HG02840 (cell line): ENCODE measurements around the gene FAM107B.
"Not testable (repeated sequence)": the region's sequence is repeated elsewhere in the genome, so short reads cannot be mapped to it uniquely, and the experiment has no call there.

Experiments
- ATAC-seq: cut with Tn5 transposase; IDR thresholded peaks from one replicate; pipeline ENCODE4 v1.9.1; 2021; ENCODE audit warnings: mild to moderate bottlenecking, moderate library complexity, moderate number of reproducible peaks; ENCODE audit not compliant: unreplicated experiment, low FRiP score

FAM107B gene

DNA sequence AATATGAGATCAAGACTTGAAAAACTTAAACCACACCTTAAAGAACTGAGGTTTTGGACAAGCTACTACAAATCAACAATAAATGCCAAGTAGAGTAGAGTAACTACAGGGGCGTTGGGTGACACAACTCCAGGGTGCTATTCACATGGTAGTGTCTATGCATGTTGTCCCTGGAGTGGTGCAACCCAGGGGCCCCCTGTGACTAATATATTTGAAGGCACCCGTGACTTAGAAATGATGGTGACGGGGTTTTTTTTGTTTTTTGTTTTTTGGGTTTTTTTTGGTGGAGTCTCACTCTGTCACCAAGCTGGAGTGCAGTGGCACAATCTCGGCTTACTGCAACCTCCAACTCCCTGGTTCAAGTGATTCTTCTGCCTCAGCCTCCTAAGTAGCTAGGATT lies 106.9 kb downstream of the FAM107B start:
- no peak for ATAC-seq

DNA sequence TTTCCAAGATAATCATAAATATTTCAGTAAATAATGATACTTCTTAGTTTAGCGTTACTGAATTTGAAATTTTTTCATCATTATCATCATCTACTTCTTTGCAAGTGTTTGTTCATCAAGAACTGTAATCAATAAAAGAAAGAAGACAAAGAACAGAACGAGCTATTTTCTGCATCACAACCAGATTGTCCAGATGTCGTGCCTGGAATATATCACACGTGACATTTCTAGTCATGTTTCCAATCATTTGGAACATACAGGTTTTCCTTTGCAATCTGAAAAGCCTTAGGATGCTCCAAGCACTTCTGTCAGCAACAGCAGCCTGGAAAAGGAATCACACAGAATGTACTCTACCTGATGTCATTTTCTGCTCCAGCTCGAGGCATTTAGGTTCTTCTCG lies 107.4 kb downstream of the FAM107B start:
- no peak for ATAC-seq

DNA sequence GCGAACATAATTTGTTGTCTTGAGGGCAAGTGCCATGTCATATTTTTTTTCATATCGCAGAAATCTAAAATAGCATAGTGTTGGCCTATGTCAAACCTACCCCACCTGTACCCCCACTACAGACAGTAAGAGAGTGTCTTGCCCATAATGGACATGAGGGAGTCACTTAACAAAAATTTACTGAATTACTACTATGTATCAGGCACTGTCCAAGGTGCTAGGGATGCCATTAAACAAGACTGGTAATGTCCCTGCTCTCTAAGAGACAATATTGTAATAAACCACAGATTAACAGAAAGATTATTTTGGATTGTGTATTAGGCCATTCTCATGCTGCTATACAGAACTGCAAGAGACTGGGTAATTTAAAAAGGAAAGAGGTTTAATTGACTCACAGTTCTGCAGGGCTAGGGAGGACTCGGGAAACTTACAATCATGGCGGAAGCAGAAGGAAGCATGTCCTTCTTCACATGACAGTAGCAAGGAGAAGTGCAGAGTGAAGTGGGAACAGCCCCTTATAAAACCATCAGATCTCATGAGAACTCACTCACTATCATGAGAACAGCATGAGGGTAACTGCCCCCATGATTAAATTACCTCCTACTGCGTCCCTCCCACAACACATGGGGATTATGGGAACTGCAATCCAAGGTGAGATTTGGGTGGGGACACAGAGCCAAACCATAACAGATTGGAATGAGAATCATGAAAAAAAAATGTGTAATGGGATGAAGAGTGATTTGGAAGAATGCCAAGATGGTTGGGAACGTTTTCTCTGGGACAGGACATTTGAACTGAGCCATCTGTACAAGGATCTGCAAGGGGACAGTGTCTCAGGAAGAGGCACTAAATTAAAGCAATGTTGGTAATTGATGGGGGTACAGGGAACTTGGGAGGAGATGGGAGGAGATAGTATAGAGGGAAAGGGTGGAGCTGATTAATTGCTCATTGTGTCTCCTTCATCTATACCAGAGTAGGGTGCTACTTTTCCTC lies 108.5 kb downstream of the FAM107B start:
- ATAC-seq: no peak

DNA sequence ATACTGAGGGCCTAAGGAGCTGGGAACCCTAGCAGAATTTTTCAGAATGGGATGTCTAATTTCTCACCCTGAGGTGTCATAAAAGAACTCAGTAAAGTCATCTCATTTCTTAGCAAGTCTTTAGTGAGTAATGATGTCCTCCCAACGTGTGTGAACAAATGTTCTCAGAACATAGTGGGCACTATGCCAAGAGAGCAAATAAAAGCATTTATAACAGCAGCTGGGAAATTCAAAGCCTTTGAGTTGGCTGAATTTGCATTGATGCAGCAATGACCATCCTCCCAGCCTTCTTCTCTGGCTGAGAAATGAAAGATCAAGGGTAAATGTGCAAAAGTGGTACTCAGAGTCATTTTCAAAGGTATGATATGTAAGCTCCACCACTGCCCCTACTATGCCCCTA lies 109.4 kb downstream of the FAM107B start:
- no peak for ATAC-seq

DNA sequence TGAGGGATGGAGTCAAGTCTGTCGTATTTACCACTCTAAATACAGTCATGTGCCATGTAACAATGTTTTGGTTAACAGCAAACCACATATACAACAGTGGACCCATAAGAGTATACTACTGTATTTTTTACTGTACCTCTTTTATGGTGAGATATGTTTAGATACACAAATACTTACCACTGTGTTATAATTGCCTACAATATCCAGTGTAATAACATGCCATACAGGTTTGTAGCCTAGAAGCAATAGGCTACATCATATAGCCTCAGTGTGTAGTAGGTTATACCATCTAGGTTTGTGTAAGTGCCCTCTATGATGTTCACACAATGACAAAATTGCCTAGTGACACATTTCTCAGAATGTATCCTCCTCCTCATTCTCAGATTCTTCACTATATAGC lies 110.4 kb downstream of the FAM107B start:
- no peak for ATAC-seq

DNA sequence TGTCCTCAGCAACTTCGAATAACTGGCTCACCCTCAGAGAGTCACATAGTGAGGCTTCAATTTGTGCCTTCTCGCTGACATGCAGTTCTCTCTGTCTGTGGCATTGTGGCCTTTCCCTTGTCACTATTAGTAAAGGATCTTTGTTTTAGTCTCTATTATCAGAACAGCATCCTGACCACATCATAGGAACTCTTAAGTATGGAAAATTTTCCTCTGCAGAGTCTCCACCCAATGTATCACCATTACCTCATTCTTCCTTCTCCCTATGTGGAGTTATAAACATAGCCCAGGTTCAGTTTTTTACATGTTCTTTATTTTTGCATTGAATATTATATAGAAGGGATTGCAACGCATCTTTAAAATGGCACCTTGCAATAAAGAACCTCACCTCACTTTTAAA lies 112.9 kb downstream of the FAM107B start:
- no peak for ATAC-seq

DNA sequence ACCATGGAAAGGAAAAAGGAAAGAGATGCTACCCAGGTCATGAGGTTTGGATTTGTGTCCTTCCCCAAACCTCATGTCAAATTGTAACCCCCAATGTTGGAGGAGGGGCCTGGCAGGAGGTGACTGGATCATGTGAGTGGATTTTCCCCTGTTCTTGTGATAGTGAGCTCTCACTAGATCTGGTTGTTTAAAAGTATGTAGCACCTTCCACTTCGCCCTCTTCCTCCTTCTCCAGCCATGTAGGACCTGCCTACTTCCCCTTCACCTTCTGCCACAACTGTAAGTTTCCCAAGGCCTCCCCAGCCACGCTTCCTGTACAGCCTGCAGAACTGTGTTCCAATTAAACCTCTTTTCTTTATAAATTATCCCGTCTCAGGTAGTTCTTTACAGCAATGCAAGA lies 113.9 kb downstream of the FAM107B start:
- ATAC-seq: no peak

DNA sequence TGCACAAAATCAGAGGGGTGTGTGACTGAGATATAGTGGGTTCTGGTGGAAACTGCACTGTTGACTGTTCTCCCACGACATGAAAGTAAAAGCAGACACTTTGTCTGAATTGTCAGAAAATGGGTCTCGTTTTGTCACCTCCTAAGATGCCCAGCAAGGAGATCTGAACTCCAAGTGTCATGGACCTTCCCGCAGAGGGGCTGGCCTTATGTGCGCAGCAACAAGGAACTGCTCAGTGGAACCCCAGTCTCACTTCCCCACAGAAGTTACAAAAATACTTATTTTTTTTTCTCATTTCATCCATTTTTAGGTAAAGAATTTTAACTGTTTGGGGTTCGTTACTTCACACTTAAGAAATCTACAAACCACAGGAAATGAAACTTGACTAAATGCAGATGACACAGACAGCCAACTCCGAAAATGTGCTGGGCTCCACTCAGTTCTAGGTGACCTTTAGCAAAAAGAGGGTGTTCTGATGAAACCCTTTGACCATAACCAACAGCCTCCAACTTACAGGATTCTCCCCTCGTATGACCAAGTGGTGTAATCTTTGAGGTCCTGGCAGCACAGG lies 115.0 kb downstream of the FAM107B start:
- peak; percentile 79 for ATAC-seq

DNA sequence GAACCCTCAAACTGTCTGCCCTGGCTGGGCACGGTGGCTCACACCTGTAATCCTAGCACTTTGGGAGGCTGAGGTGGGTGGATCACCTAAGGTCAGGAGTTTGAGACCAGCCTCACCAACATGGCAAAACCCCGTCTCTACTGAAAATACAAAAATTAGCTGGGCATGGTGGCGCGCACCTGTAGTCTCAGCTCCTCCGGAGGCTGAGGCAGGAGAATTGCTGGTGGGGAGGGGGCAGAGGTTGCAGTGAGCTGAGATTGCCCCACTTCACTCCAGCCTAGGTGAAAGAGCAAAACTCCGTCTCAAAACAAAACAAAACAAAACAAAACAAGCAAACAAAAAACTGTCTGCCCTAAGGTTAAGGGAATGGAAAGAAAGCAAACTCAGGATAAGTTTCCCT lies 115.6 kb downstream of the FAM107B start:
- not testable (repeated sequence) for ATAC-seq

DNA sequence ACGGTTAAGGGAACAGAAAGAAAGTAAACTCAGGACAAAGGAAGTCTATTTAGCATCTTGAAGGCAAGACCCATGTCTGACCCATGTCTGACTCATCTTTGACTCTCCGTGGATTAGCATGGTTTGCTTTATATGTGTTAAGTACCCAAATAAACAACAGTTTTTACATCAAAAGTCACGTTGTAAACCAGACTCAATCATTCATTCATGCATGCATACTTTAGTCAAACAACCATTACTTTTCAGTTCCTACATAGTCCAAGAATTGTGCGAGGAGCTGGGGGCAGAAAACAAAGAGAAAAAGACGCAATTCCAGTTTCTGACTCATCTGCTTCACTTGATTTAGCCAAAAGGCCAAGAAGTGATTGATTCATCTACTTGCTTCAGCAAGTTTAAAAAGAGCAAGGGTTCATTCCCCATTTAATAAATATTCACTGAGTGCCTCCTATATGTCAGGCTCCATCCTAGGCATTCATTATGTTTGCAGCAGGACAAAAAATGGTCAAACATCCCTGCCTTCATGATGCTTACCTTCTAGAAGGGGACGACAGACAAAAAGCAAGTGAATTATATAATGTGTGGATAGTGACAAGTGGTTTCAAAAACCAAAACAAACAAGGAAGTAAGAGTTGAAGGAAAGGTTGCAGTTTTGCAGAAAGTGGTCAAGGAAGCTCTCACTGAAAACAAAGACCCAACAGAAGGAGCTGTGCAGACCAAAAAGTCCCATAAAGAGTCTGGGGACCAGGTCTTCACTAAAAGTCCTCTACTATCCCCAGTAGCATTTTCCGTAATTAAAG lies 116.2 kb downstream of the FAM107B start:
- ATAC-seq: no peak

DNA sequence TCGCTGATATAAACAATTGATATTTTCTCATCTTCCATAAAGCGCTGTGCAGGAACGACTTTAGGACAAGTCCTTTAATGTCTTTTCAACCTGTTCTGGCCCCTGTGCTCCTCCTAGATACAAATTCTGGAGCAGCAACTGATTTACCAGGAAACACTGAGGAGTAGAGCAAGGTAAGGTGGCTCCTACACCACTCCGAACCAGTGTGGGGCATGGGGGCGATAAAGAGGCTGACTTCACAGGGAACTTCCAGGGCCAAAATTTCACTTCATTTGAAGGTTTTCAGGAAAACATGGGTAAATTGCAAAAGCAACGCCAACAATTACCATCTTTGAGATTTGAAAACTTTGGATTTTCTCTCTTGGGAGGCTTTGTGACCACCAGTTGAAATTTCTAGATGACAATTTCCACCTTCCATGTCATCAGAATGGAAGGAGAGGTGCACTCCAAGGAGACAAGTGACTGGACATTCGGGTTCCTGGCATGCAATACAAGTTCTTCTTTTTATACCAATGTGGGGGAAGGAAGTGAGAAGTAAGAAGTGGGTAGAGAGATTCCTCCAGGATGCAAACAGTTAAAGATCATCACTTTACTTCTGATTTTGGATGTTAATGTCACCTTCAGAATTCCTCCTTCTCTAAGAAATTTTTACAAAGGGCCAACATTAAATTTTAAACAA lies 118.5 kb downstream of the FAM107B start:
- ATAC-seq: no peak

DNA sequence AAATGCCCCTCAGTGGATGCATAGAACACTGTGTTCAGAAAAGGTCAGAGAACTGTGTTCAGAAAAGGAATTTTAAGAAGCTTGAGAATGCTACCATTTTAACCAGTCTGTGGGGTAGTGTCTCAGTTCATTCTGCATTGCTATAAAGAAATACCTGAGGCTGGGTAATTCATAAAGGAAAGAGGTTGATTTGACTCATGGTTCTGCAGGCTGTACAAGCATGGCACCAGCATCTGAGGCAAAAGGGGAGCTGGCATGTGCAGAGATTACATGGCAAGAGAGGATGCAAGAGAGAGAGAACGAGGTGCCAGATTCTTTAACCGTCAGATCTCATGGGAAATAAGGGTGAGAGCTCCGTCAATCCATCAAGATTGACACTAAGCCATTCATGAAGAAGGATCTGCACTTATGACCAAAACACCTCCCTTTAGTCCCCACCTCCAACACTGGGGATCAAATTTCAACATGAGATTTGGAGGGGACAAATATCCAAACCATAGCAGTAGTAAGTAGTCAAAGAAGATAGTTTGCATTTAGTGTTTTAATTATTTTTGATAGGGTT lies 119.8 kb downstream of the FAM107B start:
- ATAC-seq: no peak

DNA sequence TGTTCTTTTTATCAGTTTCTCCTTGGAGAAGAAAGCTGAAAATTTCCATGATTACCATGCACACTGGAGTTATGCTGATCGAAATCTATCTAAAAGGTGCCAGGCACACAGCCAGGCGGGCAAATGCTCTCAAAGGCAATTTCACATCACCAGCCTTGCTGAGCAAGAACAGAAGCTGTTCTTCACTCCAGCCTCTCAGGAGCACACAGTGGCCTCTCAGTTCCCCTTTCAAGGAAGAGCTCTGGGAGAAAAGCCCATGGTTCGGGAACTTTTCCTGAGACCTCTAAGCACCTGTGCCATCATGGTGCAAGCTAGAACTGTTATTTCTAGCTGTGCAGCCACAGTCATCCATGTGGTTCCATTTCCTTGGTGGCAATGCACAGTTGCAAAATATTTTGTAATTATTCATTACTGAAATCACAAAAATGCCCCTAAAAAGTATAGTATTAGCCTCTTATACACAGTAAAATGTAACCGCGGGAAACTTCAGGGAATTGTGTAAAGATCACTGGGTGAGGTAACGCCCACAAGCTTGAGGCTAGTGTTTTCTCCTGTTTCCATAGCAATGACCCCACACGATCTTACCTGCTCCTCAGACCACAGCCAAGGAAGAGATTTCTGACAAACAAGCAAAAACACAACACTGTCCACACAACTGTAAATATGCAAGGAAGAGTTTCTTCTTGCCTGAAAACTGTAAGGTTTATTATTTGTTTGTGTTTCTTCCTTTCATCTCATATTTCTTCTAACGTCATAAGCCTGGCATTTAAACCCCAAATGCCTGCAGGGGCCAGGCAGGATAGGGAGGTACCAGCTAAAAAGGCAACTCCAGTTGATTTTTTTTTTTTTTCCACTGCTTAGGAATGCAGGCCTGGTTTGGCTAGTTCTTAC lies 121.2 kb downstream of the FAM107B start:
- no peak for ATAC-seq

DNA sequence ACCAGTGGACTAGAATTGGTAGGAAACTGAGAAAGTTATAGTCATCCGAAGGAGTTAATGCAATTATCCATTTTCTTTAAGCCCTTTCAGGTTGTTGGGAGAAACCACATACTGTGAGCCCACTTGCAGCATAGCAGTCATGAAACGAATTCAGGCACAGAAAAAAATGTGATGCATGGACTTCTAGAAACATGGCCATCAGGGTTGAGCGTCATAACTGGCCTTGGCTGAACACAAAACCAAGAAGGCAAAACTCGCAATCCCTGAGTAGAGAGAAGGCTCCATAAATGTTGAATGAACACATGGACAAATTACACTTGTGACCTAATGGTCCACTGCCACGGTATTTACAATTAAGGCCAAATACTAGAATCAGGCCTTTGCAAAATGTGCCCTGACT lies 121.9 kb downstream of the FAM107B start:
- no peak for ATAC-seq

DNA sequence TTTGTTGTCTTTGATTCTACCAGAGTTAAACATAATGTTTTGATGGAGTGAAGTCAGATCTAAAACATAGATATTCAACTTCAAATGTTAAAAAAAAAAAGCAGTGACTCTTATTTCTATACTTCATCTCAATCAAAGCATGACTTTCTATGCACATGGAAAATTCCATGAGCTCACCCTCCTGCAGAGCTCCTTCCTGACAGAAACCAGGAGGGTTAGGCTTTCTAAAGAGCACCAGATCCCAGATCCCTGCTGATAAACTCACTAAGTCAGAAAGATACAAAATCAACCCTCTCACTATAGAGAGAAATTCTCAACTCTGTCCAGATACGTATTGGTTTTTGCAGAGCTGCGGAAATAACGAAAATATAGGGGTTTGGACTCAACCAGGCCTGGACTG lies 122.6 kb downstream of the FAM107B start:
- ATAC-seq: no peak

DNA sequence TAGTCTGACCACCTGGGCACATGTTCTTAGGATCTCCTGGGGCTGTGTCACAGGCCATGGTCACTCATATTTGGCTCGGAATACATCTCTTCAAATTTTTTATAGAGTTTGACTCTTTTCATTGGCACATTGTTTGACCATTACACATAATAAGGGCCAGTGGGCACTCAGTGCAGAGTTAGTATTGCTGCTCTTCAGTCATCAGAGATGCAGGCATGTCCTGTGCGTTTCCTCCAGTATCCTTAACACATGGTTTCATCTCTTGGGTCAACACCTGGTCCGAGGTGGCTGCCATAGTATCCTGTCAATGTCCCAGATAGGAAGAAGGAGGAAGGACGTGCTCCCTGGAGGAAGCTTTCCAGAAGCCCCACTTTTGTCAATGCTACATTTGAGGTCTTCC lies 125.0 kb downstream of the FAM107B start:
- ATAC-seq: no peak

DNA sequence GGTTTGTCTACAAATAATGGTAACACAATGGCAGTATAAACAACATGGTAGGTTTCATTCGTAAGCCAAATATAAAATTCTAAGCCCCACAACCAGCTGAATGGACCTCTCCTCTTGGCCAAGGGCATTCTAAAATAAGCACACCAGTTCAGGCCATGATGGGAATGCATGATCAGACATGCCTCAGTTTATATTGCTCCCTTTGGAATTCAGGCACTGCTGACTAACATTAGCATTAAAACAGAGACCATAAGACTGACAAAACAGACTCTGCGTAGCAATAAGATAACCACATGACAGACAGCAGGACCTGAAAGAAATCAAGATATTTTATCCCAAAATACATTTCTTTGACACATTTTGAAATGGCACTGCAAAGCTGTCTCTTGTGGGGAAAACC lies 125.8 kb downstream of the FAM107B start:
- no peak for ATAC-seq

DNA sequence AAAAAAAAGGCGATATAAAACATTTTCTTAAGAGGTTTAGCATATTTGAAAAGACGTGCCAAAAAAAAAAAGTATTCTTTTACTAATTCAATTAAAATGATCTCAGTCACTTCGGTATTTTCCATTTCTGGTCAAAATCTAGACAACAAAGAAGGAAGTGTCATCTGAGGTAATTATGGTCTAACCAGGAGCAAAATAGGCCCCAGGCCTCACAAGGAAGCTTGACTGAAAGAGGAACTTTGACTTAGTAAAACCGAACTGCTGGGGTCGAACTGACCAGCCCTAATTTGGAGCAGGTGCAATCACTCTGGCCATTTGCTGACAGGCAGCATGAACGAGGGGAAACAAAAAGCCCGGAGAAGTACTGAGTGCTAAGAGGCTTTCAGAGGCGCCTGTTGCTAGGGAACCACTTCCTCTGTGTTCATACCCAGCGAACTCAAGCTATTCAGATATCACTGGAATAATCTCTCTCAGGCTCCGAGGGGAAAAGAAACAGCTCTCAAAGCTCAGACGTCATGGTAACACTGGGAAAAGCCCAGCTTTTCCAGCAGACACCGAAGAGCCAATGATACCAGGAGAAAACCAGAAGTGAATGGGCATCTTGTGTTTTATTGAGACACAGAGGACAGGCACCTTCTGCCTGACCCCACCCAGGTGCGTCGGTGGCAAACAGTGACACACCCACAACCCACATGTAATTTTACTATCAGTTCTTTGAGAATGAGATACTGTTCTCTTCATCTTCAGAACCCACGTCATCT lies 126.5 kb downstream of the FAM107B start:
- ATAC-seq: peak; percentile 94
